Activated T-cell treated with anti-CD3 and anti-CD28 coated beads, Interleukin-2, amount 50 U/mL, for 1 hour (primary cell): ENCODE measurements around the gene TNS3.

ENCODE experiments used
- DNase-seq: peaks from one replicate; pipeline ENCODE4 v3.0.0-alpha.2; 2020

TNS3 gene

DNA sequence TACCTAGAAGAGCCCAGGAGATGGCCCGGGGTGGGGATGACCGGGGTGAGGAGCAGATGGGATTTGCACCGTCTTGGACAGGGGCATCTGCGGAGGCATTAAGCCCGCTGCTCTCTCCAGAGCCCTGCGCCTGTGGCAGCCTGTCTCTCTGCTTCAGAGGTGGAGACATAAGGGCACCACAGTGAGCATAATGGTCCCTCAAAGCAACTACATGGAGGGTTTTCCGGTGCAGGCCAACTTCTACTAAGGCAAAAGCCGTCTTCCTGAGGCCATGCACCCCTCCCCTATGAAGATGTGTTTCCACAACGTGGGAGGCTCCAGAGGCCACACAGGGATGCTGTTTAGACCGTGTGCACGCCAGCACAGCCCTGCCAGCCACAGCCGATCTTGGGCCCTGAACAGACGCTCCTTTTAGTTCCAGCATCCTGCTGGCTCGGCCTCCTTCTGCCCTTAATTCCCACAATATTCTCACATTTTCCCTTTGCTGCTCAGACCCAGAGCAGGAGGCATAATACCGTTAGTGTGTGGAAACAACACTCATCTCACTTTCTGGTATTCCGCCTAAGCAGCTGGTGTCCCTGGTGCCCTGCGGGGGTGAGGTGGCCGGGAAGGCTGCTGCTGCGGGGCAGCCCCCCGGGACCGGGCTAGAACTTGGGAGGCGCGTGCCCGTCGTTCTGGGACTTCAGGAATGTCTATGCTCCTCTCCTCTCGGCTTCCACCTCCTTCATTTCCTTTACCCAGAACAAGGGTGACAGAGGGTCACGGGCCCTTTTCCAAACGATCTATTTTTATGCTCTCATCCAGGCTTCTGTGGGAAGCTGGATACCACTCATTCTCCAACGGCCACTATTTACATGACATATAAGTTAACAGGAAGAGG is 266.9 kb downstream of the TNS3 start:
- DNase-seq = no peak

DNA sequence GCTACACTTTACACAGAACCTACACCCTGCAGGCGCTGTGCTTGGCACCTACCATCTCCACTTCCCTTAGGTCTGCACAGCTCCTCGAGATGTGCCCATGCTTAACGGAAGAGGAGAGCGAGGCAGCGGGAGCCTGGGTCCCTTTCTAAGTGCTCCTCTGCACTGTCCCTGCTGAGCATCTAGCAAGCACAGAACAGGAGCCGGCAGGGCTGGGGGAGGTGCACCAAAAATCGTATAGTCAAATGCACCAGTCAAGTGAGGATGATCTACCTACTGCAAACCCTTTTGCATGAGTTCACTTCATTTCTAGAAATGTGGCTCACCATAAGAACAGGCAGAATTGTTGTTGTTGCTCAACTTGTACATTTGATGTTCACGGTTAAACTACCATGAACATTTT is 267.7 kb downstream of the TNS3 start:
- no peak for DNase-seq

DNA sequence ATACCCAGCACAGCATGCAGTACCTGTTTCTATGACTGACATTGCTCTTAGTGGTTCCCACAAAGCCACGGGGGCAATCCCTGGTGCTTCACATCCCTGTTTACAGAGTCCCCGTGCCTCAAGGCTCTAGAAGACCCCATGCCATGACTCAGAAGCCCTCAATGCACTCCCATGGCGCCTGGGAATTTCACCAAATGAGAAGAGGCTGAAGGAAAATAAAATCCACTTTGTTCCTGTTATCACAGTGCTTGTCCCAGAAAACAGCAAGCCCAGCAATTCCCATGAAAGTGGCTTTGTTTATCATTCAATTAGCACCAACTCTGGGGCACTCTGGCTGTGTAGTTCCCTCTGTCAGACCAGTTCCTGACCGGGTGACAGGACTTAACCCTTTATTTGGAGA is 268.3 kb downstream of the TNS3 start:
- DNase-seq = no peak

- no peak for DNase-seq
Observed at GRCh38 chr7:47311891-47312290, 270.0 kb downstream of the TNS3 start.

- no peak for DNase-seq
Observed at GRCh38 chr7:47310020-47310419, 271.9 kb downstream of the TNS3 start.

GRCh38 chr7:47308808-47309207 is 273.1 kb downstream of the TNS3 start:
- no peak for DNase-seq

DNA sequence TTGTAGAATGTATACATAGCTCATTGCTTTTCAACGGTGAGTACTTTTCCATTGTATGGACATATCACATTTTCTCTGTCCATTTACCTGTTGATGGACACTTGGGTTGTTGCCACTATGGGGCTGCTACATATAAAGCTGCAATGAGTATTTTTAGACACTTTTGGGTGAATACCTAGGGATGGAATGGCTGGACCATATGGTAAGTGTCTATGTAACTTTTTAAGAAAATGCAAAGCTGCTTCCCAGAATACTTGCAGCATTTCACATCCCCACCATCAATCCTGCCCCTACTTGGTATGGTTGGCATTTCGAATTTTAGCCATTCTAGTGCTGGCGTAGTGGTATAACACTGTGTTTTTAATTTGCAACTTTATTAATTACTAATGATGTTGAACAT is 274.6 kb downstream of the TNS3 start:
- DNase-seq = no peak

DNA sequence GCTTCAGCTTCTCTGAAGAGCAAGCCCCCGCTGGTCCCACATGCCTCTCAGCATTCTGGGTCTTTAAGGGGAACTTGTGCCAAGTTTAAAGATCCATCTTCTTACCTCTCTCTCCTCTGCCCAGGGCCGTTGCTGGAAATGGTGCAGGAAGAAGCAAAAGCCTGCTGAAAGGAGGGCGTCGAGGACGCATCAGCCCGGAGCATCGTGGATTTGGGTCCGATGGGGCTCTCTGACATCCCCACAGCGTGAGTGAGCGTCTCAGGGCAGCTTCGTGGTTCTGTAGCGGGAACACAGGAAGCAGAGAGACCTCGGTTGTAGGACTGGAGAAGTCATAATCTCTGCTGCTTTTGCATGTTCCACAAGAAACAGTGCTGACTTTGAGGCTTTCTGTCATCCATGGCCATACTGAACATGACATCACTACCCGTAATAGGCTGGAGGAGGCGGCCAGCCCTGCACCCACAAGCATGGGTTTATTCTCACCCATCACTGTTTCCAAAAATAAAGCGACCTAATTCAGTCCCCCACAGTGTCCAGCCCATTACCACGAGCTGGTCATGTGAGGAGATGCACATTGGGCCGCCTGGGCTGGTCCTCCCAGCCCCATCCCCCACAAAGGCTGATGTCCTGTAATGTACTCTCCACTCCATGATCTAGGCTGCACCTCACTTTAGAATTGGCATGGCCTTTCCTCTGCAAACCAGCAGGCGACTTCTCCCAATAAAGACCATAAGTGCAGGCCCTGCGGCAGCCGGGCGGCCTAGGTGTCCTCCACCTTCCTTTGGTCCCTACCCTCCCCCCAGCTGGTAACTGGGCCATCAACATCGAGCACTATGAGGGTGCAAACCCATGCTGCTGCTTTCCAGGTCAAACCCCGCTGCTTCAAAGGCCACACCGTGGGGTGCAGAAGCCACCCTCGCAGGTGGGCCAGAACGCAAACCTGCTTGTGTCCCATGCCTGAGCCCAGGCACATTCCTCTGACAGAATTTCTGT is 276.9 kb downstream of the TNS3 start:
- DNase-seq = no peak

- no peak for DNase-seq
Observed at GRCh38 chr7:47303695-47304453, 278.0 kb downstream of the TNS3 start.

DNA sequence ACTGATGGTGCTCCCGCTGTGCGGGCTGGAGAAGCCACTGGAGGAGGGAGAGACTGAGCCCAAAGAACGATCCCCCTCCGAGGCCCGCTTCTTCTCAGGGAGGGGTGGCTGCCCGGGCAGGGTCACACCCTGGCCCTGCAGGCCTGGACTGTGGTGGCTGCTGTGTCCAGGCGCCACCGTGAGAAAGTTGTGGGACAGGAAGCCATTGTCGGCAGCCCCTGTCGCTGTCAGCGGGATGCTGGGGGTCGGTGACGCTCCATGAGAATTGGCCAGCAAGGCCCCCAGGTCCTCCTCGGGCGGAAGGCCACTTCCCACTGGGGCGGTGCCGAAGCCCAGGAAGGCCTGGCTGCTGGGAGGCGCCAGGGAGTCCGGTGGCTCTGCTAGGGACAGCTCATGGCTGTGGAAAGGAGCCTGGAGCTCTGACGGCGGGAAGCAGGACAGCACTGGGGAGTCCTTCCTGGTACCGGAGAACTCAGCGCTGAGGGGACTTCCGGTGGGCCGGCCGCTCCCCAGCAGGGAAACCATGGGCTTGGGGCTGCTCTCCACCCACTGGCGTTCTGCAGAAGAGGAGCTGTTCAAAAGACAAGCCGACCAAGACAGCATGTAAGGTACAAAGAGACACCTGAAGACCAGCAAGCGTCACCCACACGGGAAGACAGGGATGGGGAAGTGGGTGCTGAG is 278.8 kb downstream of the TNS3 start:
- DNase-seq = no peak

GRCh38 chr7:47302560-47302959 is 279.4 kb downstream of the TNS3 start:
- DNase-seq = no peak

DNA sequence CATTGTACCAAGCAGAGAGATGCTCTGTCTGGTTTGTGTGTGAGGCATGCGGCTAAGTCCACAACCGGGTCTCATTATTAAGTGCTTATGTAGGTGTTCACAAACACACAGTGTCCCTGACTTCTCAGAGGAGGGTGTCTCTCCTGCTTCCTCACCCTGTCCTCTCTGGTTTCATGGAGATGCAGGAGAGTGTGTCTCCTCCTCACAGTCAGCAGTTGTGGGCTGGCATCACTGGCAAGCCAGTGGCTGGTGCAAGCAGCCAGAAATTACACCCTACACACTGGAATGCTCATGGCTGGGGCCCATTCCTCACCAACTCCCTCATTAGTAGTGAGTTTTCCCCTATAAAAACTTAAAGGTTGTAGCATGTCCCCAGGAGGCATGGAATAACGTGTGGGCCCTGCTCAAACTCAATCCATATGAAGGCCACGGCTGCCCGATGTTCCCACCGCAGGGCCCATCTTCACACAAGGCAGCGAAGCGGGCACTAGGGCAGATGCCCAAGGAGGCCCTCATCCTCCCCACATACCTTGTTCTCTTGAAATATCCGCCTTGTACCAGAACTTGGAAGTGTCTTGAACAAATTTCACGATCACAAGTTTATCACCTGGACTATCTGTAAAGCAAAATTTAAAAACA is 280.1 kb downstream of the TNS3 start:
- DNase-seq = no peak

- DNase-seq = no peak
Observed at GRCh38 chr7:47301105-47301477, 280.8 kb downstream of the TNS3 start.

DNA sequence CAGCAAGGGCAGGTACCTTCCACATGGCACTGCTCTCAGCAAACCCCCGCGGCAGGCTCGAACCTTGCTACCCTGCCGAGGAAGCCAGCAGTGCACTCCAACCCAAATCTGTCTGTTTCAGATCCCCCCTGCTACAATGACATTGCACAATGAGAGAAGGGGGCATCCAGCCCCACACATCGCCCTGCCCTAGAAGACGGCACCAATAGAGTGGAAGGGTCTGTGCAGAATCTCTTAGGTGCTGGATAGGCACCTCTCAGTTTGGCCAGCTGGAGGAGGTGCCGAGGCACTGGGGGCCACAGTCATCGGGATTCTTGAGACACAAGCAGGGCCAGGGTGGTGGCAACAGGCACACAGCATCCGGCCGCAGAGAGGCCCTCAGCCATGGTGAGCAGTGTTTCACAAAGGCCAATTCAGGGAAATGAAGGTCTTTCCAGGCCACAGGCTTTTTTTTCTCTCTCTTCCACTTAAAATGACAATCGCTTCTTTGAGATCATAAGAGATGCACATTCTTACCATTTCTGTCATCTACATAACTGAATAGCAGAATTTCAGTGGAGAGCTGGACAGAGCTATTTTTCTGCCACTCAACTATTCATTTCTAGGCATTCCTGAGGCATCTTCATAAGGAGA is 281.3 kb downstream of the TNS3 start:
- no peak for DNase-seq

DNA sequence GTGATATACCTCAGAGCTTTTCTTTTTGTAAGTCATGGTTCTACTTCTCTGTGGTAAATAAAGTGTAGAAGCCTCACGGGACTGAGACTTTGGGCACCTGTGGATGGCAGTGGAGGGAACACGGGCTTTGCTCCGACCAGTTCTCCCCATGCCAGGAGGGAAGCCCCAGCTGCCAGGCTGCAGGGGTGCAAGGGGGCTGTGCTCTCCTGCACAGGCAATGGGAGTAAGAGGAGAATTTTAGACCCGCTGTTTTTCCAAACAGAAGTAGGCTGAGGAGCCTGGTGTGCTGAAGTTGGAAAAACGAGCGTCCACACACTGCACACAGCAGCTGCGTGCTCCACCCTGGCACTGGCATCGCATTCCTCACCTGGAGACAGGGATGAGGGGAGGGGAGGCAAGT is 282.4 kb downstream of the TNS3 start:
- DNase-seq = no peak

DNA sequence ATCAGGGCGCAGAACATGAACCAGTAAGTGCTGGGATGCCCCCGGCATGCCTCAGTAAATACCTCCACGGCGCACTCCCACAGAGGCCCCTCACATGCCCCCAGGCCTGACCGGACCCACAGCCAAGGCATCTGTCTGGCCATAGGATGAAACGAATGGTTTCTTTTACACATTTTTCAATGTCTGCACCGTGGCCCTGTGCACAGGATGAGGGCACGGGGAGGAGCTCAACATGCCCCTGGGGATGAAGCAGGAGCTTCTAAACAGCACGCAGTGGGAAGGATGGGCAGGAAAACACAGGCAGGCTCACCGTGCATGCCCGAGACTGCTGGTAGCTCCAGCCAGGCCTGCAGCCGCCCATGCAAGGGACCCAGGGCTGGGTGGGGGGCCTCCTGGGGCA is 283.3 kb downstream of the TNS3 start:
- no peak for DNase-seq

DNA sequence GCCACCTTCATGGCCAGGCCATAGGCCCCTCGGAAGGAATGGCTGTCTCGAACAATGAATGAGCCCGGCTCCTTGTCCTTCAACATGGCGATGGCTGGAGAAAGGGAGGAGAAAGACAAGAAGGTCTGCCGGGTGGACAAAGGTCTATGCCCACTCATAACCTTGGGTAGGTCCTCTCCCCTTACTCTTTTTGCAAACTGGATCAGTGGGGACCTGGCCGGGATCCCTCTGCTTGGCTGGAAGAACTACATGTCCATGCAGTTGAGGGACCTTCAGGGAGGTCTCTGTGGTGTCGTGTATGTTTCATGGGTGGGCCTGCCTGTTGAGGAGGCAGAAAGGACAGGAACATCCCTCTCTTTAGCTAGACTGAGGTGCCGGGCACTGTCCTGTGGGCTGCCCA is 284.8 kb downstream of the TNS3 start:
- DNase-seq = no peak

GRCh38 chr7:47295606-47296005 is 286.3 kb downstream of the TNS3 start:
- no peak for DNase-seq

DNA sequence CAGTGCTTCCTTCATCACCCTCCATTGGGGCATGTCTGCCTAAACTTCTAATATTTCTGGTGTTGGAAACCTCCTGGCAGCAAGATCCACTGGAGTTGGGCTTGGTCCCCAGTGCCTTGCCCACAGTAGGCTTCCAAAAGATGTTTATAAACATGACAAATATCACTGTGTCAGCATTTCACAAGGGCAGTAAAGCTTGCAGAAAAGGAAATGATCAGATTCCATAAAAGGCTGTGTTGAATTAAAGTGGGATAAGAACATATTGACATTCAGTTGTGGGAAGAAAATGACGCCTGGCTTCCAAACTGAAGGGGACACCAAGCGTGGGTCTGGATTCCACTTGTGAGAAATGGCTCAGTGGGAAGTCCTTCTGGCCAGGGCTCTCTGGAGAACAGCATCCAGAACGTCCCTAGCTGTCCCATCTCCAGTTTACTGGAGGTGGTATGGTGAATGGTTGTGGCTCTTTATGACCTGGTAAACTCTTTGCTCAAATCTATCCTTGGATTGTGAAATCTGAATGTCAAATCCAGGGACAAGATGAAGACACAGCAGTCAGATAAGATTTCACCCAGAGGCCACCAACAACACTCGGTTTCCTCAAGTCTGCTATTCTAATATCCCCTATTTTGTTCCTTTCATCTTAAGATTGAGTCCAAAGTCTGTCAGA is 287.2 kb downstream of the TNS3 start:
- no peak for DNase-seq

GRCh38 chr7:47293884-47294555 is 287.9 kb downstream of the TNS3 start:
- no peak for DNase-seq
